Measurements from ENCODE around the gene FGD3. TPM values are rescaled to one million over a fixed set of nuclear protein-coding genes. Genes with fewer than 3 reads are reported as not detected.

The FGD3 gene
- total RNA-seq, 1 experiment from 2014 or later, result 9.0 TPM

DNA sequence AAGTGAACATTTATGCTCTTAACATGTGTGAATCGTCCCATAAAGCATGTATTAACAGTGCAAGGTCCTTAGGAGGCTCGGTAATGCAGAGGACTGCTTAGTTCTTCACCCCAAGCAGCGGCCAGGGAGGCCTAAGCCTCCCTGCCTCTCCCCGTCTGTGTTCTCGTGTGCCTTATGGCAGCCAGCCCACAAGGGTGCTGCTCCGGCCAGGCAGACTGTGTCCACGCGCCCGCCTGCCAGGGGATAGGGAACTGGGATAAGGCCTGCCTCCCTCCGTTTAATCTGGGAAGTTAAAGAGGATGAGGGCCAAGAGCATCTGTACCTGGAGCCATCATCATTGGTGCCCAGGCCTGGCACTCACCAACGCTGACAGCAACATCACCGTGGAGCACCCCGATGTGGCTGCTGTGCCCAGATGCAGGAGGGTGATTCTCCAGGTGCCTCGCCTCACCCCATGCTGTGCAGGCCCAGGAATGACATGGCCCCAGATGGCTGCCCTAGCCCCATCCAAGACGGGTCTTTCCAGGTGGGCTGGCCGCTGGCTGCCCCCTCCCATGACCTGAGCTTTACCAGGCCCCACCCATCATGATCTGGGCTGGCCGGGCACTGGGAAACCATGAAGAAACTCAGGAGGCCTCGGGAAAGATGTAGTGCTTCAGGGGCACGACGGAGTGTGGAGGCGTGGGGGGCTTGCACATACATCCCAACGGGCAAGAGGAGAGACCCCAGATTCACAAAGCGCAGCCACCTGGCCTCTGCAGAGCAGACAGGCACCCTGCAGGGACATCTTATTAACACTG lies 75.6 kb downstream of the FGD3 start:
- no peak overlapping the region for H3K27ac ChIP-seq (ENCODE audit: low read length)
- H3K9ac ChIP-seq (ENCODE audit: low read length), result no peak overlapping the region
- H4K20me1 ChIP-seq (ENCODE audit: insufficient read depth, low read depth, low read length), result no peaks in the 10 kb centered on the region
- H3K9me3 ChIP-seq (ENCODE audit: low read length), result no peaks in the 10 kb centered on the region
- no peaks in the 10 kb centered on the region for H3K79me2 ChIP-seq (ENCODE audit: low read length)
- no peak overlapping the region for H2AFZ ChIP-seq (ENCODE audit: low read length)
- H3K4me1 ChIP-seq (ENCODE audit: low read length), result peaks cover under 1% of the 10 kb centered on the region
- no peaks in the 10 kb centered on the region for H3K27me3 ChIP-seq (ENCODE audit: low read length)
- no peak overlapping the region for H3K4me2 ChIP-seq (ENCODE audit: low read depth, low read length, poor library complexity, severe bottlenecking)
- H3K36me3 ChIP-seq (ENCODE audit: insufficient read depth, low read length), result no peaks in the 10 kb centered on the region
- H3K9me2 ChIP-seq (replicated peaks; ENCODE audit: insufficient read depth, low read length), result no peaks in the 10 kb centered on the region
- no peak overlapping the region for H3K4me3 ChIP-seq (ENCODE audit: low read length)
- no peak for DNase-seq

DNA sequence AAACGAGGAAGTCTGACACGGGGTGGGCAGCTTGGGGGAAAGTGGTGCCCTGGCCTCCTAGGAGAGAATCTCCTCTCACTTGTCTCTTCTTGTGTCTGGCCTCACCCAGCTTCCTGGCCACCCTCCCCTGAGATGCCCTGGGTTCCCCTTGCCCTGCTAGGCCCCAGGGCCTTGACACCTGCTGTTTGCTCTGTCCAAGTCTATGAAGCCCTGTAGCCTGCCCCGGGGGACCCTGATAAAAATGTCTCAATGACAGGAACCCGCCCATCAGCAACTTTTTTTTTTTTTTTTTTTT lies 76.1 kb downstream of the FGD3 start:
- no peak for DNase-seq
- Histone ChIP-seq H3K9ac (ENCODE audit: low read length) (no peak overlapping the region), H3K4me3 (ENCODE audit: low read length) (no peak overlapping the region), H3K9me3 (ENCODE audit: low read length) (no peaks in the 10 kb centered on the region), H3K4me1 (ENCODE audit: low read length) (peaks cover 6% of the 10 kb centered on the region), H3K79me2 (ENCODE audit: low read length) (no peaks in the 10 kb centered on the region), H3K27me3 (ENCODE audit: low read length) (no peaks in the 10 kb centered on the region), H3K36me3 (ENCODE audit: insufficient read depth, low read length) (no peaks in the 10 kb centered on the region), H3K4me2 (ENCODE audit: low read depth, low read length, poor library complexity, severe bottlenecking) (no peak overlapping the region), H2AFZ (ENCODE audit: low read length) (no peak overlapping the region), H4K20me1 (ENCODE audit: insufficient read depth, low read depth, low read length) (no peaks in the 10 kb centered on the region), H3K9me2 (replicated peaks; ENCODE audit: insufficient read depth, low read length) (no peaks in the 10 kb centered on the region), H3K27ac (ENCODE audit: low read length) (no peak overlapping the region)

GRCh38 chr9:93024646-93024910 lies 77.3 kb downstream of the FGD3 start:
- Histone ChIP-seq H3K9ac (ENCODE audit: low read length) (no peak overlapping the region), H3K4me3 (ENCODE audit: low read length) (no peak overlapping the region), H2AFZ (ENCODE audit: low read length) (no peak overlapping the region), H3K36me3 (ENCODE audit: insufficient read depth, low read length) (no peaks in the 10 kb centered on the region), H3K9me3 (ENCODE audit: low read length) (no peaks in the 10 kb centered on the region), H3K79me2 (ENCODE audit: low read length) (no peaks in the 10 kb centered on the region), H3K9me2 (replicated peaks; ENCODE audit: insufficient read depth, low read length) (no peaks in the 10 kb centered on the region), H3K27me3 (ENCODE audit: low read length) (no peaks in the 10 kb centered on the region), H3K27ac (ENCODE audit: low read length) (no peak overlapping the region), H4K20me1 (ENCODE audit: insufficient read depth, low read depth, low read length) (no peaks in the 10 kb centered on the region), H3K4me2 (ENCODE audit: low read depth, low read length, poor library complexity, severe bottlenecking) (no peak overlapping the region), H3K4me1 (ENCODE audit: low read length) (peaks cover 8% of the 10 kb centered on the region)
- DNase-seq, result no peak

DNA sequence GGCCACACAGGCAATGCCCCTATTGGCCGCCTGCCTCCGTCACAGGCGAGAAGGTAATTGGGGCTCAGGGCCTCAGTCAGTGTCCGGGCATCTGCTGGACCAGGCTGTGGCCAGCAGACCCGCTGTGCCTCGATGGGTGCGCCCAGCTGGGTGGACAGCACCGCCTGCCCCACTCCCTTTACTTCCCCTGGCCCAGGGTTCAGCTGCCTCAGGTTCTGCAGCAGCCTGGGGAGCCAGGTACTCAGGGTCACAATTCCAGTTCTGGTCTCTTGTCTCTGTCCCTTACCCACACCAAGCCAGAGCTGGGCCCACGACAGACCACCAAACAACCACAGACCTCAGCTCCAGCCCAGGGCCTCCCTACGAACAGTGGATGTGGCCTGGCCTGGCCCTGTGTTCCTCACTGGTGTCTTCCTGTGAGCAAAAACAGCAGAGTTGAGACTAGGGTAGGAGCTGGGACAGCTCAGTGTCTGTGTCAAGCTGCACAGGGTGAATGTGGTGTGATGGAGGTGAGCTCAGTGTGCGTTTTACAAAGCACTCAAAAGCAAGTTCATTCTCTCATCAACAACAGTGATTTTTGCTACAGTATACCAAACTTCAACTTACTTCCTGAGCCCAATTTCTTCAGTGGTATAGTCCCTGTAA lies 77.8 kb downstream of the FGD3 start:
- H3K9me3 ChIP-seq (ENCODE audit: low read length), result no peaks in the 10 kb centered on the region
- no peaks in the 10 kb centered on the region for H3K27me3 ChIP-seq (ENCODE audit: low read length)
- H3K79me2 ChIP-seq (ENCODE audit: low read length), result no peaks in the 10 kb centered on the region
- H2AFZ ChIP-seq (ENCODE audit: low read length), result no peak overlapping the region
- no peak overlapping the region for H3K9ac ChIP-seq (ENCODE audit: low read length)
- H3K4me3 ChIP-seq (ENCODE audit: low read length), result no peak overlapping the region
- no peak overlapping the region for H3K27ac ChIP-seq (ENCODE audit: low read length)
- no peak for DNase-seq
- H3K36me3 ChIP-seq (ENCODE audit: insufficient read depth, low read length), result no peaks in the 10 kb centered on the region
- H3K4me1 ChIP-seq (ENCODE audit: low read length), result peaks cover 8% of the 10 kb centered on the region
- H3K4me2 ChIP-seq (ENCODE audit: low read depth, low read length, poor library complexity, severe bottlenecking), result no peak overlapping the region
- H3K9me2 ChIP-seq (replicated peaks; ENCODE audit: insufficient read depth, low read length), result no peaks in the 10 kb centered on the region
- H4K20me1 ChIP-seq (ENCODE audit: insufficient read depth, low read depth, low read length), result no peaks in the 10 kb centered on the region

GRCh38 chr9:93025736-93026135 lies 78.4 kb downstream of the FGD3 start:
- no peak for DNase-seq
- no peaks in the 10 kb centered on the region for H4K20me1 ChIP-seq (ENCODE audit: insufficient read depth, low read depth, low read length)
- no peaks in the 10 kb centered on the region for H3K79me2 ChIP-seq (ENCODE audit: low read length)
- peaks cover 8% of the 10 kb centered on the region for H3K4me1 ChIP-seq (ENCODE audit: low read length)
- H2AFZ ChIP-seq (ENCODE audit: low read length), result no peak overlapping the region
- no peaks in the 10 kb centered on the region for H3K36me3 ChIP-seq (ENCODE audit: insufficient read depth, low read length)
- no peaks in the 10 kb centered on the region for H3K9me2 ChIP-seq (replicated peaks; ENCODE audit: insufficient read depth, low read length)
- H3K27ac ChIP-seq (ENCODE audit: low read length), result no peak overlapping the region
- H3K4me2 ChIP-seq (ENCODE audit: low read depth, low read length, poor library complexity, severe bottlenecking), result no peak overlapping the region
- H3K27me3 ChIP-seq (ENCODE audit: low read length), result no peaks in the 10 kb centered on the region
- no peaks in the 10 kb centered on the region for H3K9me3 ChIP-seq (ENCODE audit: low read length)
- no peak overlapping the region for H3K9ac ChIP-seq (ENCODE audit: low read length)
- H3K4me3 ChIP-seq (ENCODE audit: low read length), result no peak overlapping the region

- Histone ChIP-seq H3K27ac (ENCODE audit: low read length) (no peak overlapping the region), H3K9ac (ENCODE audit: low read length) (no peak overlapping the region), H3K9me2 (replicated peaks; ENCODE audit: insufficient read depth, low read length) (no peaks in the 10 kb centered on the region), H3K4me3 (ENCODE audit: low read length) (no peak overlapping the region), H3K9me3 (ENCODE audit: low read length) (no peaks in the 10 kb centered on the region), H3K27me3 (ENCODE audit: low read length) (no peaks in the 10 kb centered on the region), H2AFZ (ENCODE audit: low read length) (no peak overlapping the region), H4K20me1 (ENCODE audit: insufficient read depth, low read depth, low read length) (no peaks in the 10 kb centered on the region), H3K4me2 (ENCODE audit: low read depth, low read length, poor library complexity, severe bottlenecking) (no peak overlapping the region), H3K79me2 (ENCODE audit: low read length) (no peaks in the 10 kb centered on the region), H3K4me1 (ENCODE audit: low read length) (peaks cover 8% of the 10 kb centered on the region), H3K36me3 (ENCODE audit: insufficient read depth, low read length) (no peaks in the 10 kb centered on the region)
- no peak for DNase-seq
These were observed 79.3 kb downstream of the FGD3 start for GRCh38 chr9:93026640-93027039.

GRCh38 chr9:93027750-93028149 lies 80.4 kb downstream of the FGD3 start:
- H4K20me1 ChIP-seq (ENCODE audit: insufficient read depth, low read depth, low read length), result no peaks in the 10 kb centered on the region
- H3K27me3 ChIP-seq (ENCODE audit: low read length), result no peaks in the 10 kb centered on the region
- no peak overlapping the region for H3K4me3 ChIP-seq (ENCODE audit: low read length)
- no peak overlapping the region for H3K4me2 ChIP-seq (ENCODE audit: low read depth, low read length, poor library complexity, severe bottlenecking)
- H3K27ac ChIP-seq (ENCODE audit: low read length), result no peak overlapping the region
- peaks cover 8% of the 10 kb centered on the region for H3K4me1 ChIP-seq (ENCODE audit: low read length)
- H3K9me3 ChIP-seq (ENCODE audit: low read length), result no peaks in the 10 kb centered on the region
- H3K79me2 ChIP-seq (ENCODE audit: low read length), result no peaks in the 10 kb centered on the region
- no peak for DNase-seq
- H3K9me2 ChIP-seq (replicated peaks; ENCODE audit: insufficient read depth, low read length), result no peaks in the 10 kb centered on the region
- H3K9ac ChIP-seq (ENCODE audit: low read length), result no peak overlapping the region
- no peaks in the 10 kb centered on the region for H3K36me3 ChIP-seq (ENCODE audit: insufficient read depth, low read length)
- no peak overlapping the region for H2AFZ ChIP-seq (ENCODE audit: low read length)

GRCh38 chr9:93028448-93029006 lies 81.2 kb downstream of the FGD3 start:
- Histone ChIP-seq H3K36me3 (ENCODE audit: insufficient read depth, low read length) (no peaks in the 10 kb centered on the region), H3K4me2 (ENCODE audit: low read depth, low read length, poor library complexity, severe bottlenecking) (no peak overlapping the region), H3K4me3 (ENCODE audit: low read length) (no peak overlapping the region)

More at GRCh38 chr9:93028448-93029006, 81.2 kb downstream of the FGD3 start:
- no peak overlapping the region for H3K9ac ChIP-seq (ENCODE audit: low read length)
- no peaks in the 10 kb centered on the region for H3K9me3 ChIP-seq (ENCODE audit: low read length)
- H3K4me1 ChIP-seq (ENCODE audit: low read length), result peaks cover 11% of the 10 kb centered on the region
- no peaks in the 10 kb centered on the region for H3K27me3 ChIP-seq (ENCODE audit: low read length)
- H2AFZ ChIP-seq (ENCODE audit: low read length), result no peak overlapping the region
- H3K27ac ChIP-seq (ENCODE audit: low read length), result no peak overlapping the region
- H3K9me2 ChIP-seq (replicated peaks; ENCODE audit: insufficient read depth, low read length), result no peaks in the 10 kb centered on the region
- DNase-seq, result peak; percentile 48
- no peaks in the 10 kb centered on the region for H3K79me2 ChIP-seq (ENCODE audit: low read length)
- no peaks in the 10 kb centered on the region for H4K20me1 ChIP-seq (ENCODE audit: insufficient read depth, low read depth, low read length)

Data from Karpas-422 (cell line).